Stimulated activated naive B cell treated with anti-CD40 and anti-IgM and Interleukin-4, amounts not matched to agents 10 μg/mL and 1 μg/mL and 100 μg/mL, for 72 hours (primary cell): ENCODE measurements around the gene PPT2.

ENCODE experiments used
- ATAC-seq, 2 donors: fragments of 150-1000 bp; cut with Tn5 transposase; replicated peaks; 2 replicates each; pipeline ENCODE4 v1.10.0; 2021; ENCODE audit warnings: moderate library complexity in 1 of 2
- DNase-seq: peaks from one replicate; pipeline ENCODE4 v3.0.0; 2021
- H3K27ac Mint-ChIP-seq: one replicate; pipeline ENCODE4 v1.8.0; 2022; ENCODE audit warnings: mild to moderate bottlenecking, mixed read lengths
- H3K27me3 Mint-ChIP-seq, 2 donors: one replicate each; pipeline ENCODE4 v1.8.0; 2022; ENCODE audit warnings: mixed read lengths in 2 of 2
- H3K36me3 Mint-ChIP-seq, 2 donors: one replicate each; pipeline ENCODE4 v1.8.0; 2022; ENCODE audit warnings: mixed read lengths in 2 of 2, mild to moderate bottlenecking in 1 of 2
- H3K4me1 Mint-ChIP-seq, 2 donors: one replicate each; pipeline ENCODE4 v1.8.0; 2022; ENCODE audit warnings: mixed read lengths in 2 of 2, mild to moderate bottlenecking in 1 of 2
- H3K4me3 Mint-ChIP-seq, 2 donors: one replicate each; pipeline ENCODE4 v1.8.0; 2022; ENCODE audit warnings: mild to moderate bottlenecking in 2 of 2, mixed read lengths in 2 of 2, moderate library complexity in 1 of 2
- H3K9me3 Mint-ChIP-seq, 2 donors: one replicate each; pipeline ENCODE4 v1.8.0; 2022; ENCODE audit warnings: mixed read lengths in 2 of 2, mild to moderate bottlenecking in 1 of 2

The PPT2 gene

DNA sequence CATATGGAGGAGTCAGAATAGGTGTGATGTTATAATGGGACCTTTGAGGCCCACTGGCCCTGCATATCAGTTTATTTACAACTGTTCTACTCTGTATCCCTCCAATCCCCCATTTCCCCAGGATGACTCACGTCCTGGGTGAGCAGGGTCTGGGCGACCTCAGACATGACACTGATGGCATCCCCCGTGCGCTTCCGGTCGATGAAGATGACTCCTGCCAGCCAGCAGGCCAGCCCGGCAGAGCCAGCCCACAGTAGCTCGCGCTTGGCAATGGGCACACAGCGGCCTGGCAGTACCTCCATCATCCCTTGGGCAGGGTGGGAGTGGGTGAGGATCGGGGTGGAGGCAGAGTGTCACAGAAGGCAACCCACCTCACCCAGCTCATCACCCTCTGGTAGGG lies 16.4 kb downstream of the PPT2 start:
- Mint-ChIP-seq H3K4me1 (peaks cover 32 to 33% of the 10 kb centered on the region in 2 donors), H3K4me3 (no peak overlapping the region), H3K9me3 (no peaks in the 10 kb centered on the region), H3K27ac (no peak overlapping the region), H3K36me3 (peaks cover 33 to 51% of the 10 kb centered on the region in 2 donors), H3K27me3 (no peaks in the 10 kb centered on the region)
- no peak for ATAC-seq
- no peak for DNase-seq

DNA sequence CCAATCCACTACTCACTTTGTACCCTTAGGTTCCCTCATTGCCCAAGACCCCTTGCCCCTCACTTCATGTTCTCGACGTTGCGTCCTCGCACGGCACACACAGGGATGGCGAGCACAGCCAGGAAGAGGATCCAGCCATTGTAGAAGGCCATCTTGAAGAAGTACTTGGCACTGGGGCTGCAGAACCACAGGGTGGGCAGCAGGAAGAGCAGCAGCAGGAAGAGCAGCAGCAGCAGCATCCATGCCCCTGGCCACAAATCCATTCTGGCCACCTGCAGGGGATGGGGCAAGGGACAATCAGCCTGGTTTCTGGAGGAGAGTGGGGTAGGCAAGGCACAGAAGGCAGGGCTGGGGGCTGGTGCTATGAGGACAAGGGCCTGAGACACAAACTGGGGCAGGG lies 17.3 kb downstream of the PPT2 start:
- Mint-ChIP-seq H3K36me3 (peaks cover 33 to 46% of the 10 kb centered on the region in 2 donors), H3K4me3 (no peak overlapping the region), H3K27ac (no peak overlapping the region), H3K9me3 (no peaks in the 10 kb centered on the region), H3K27me3 (no peaks in the 10 kb centered on the region), H3K4me1 (peaks cover 35 to 36% of the 10 kb centered on the region in 2 donors)
- DNase-seq (no peak), ATAC-seq (no peak)

DNA sequence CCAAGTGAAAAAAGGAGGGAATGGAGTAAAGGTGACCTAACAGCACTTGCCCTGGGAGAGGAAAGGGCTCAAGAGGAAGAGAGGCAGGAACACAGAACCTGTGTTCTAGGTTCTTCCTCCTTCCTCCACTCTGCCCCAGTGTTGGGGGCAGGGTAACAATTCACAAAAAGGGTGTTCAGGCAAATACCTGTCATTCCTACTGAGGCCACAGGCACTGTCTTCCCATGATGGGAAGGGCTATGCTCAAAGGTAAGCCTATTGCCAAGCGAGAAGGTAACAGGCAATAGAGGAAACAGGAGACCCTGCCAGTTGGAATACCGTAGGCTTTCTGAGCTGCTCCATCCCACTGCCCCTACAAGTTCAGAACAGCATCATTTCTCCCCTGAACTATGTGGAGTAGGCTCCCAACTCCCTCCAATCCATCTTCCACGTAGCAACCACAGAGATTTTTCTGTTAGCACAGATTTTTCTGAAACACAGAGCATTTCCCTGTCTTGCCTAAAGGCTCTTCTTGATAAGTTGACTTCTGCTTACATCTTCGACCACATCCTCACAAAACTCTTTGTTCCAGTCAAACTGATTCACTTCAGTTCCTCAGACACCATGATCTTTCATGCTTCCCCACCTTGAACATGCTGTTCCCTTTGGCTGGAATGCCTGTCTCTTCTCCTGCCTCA lies 19.2 kb downstream of the PPT2 start:
- DNase-seq, result no peak
- H3K4me1 Mint-ChIP-seq, result peaks cover 39 to 41% of the 10 kb centered on the region in 2 donors
- peaks cover 0 to 2% of the 10 kb centered on the region in 2 donors for H3K9me3 Mint-ChIP-seq
- H3K27ac Mint-ChIP-seq, result no peak overlapping the region
- H3K36me3 Mint-ChIP-seq, result peaks cover 27 to 37% of the 10 kb centered on the region in 2 donors
- H3K4me3 Mint-ChIP-seq, result no peak overlapping the region
- no peaks in the 10 kb centered on the region for H3K27me3 Mint-ChIP-seq
- no peak for ATAC-seq

DNA sequence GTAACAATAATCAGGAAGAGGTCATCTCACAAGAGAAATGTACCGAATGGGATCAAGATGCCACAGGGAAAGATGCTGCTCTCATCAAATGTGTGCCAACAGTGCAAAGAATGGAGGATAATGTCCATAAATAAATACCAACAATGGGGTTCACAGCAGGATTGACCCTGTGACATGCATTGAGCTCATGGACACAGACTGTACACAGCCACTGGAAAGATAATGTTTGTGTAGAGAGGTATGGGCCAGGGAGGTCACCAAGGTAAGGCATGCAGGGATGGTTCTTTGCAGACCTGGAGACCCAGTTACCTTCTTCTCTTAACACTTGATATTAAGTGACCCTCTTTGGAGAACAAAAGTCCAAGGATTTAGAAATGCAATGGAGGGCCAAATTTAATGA lies 20.5 kb downstream of the PPT2 start:
- ATAC-seq, result no peak
- H3K27me3 Mint-ChIP-seq, result no peaks in the 10 kb centered on the region
- no peak overlapping the region for H3K27ac Mint-ChIP-seq

DNA sequence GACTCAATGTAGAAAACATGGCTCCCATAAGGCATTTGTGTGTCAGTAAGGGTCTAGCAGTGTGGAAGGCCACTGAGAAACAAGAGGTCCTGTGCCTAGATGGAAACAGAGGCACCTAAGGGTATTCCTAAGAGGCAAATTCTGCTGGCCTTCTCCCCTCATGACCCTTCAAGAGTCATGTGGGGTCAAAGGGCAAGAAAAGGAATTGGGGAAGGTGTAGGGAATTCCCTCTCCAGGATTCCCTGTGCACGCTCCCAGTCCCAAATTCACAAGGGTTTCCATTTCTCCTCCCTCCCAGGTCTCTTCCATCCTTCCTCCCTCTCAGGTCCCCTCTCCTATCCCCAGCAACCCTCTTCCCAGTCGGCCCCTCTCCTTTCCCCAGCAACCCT lies 21.4 kb downstream of the PPT2 start:
- H3K27me3 Mint-ChIP-seq, result no peaks in the 10 kb centered on the region
- H3K4me3 Mint-ChIP-seq, result peak overlapping the region; percentile 83 to 91
- H3K9me3 Mint-ChIP-seq, result peaks cover 0 to 2% of the 10 kb centered on the region in 2 donors
- H3K27ac Mint-ChIP-seq, result peak overlapping the region; percentile 73
- ATAC-seq, result no peak
- DNase-seq, result no peak
- peaks cover 46 to 55% of the 10 kb centered on the region in 2 donors for H3K4me1 Mint-ChIP-seq
- peaks cover 22 to 31% of the 10 kb centered on the region in 2 donors for H3K36me3 Mint-ChIP-seq

More for the DNA sequence above, 20.5 kb downstream of the PPT2 start:
- H3K4me3 Mint-ChIP-seq, result peak overlapping the region in 1 of 2 donors; percentile 14
- peaks cover 0 to 2% of the 10 kb centered on the region in 2 donors for H3K9me3 Mint-ChIP-seq
- H3K4me1 Mint-ChIP-seq, result peaks cover 45 to 46% of the 10 kb centered on the region in 2 donors
- H3K36me3 Mint-ChIP-seq, result peaks cover 25 to 34% of the 10 kb centered on the region in 2 donors
- no peak for DNase-seq

DNA sequence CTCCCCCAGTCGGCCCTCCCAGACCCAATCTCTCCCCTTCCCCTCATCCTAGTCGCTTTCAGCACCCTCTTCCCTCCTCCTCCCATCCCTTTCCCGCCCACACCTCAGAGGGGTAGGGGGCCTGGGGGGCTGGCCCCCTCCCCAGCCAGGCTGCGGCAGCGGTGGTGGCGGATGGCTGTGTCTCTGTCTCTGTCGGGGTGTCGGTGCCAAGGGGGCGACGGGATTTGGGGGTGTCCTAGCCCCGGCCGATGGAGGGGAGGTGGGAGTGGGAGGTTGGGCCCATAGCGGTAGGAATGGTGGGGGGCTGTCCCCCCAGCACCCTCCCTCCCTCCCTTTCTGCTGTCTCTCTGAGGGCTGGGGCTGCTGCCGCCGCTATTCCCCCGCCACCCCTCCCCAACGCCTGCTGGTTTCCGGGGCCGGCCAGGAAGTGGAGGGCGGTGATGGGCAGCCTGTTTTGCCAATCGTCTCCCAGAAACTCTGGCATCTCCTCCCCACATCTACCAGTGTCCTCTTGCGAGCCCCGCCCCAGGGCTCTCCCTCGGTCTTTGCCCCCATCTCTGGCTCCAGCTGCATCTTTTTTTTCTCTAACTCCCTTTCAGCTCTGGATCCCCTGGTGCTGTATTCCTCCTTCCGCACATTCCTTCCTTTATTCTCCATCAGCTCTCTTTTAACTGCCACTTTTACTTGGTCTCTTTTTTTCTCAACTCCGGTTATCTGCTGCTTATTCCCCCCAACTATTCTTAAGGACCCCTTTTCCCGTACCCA lies 22.0 kb downstream of the PPT2 start, which contains the start of gene AGPAT1:
Gene AGPAT1, minus strand, starts transcription at position 374 of the 765 bp plus-strand sequence. CDS start 4,588 bp downstream, outside the sequence.
- peak; percentile 58 to 65 for ATAC-seq
- peak; percentile 96 for DNase-seq
- Mint-ChIP-seq H3K27me3 (no peaks in the 10 kb centered on the region), H3K4me3 (peak within 1 kb of the TSS; percentile 83 to 91), H3K36me3 (peaks cover 22 to 31% of the 10 kb centered on the region in 2 donors), H3K4me1 (peaks cover 48 to 61% of the 10 kb centered on the region in 2 donors), H3K27ac (peak within 1 kb of the TSS; percentile 98), H3K9me3 (peaks cover 0 to 2% of the 10 kb centered on the region in 2 donors)

DNA sequence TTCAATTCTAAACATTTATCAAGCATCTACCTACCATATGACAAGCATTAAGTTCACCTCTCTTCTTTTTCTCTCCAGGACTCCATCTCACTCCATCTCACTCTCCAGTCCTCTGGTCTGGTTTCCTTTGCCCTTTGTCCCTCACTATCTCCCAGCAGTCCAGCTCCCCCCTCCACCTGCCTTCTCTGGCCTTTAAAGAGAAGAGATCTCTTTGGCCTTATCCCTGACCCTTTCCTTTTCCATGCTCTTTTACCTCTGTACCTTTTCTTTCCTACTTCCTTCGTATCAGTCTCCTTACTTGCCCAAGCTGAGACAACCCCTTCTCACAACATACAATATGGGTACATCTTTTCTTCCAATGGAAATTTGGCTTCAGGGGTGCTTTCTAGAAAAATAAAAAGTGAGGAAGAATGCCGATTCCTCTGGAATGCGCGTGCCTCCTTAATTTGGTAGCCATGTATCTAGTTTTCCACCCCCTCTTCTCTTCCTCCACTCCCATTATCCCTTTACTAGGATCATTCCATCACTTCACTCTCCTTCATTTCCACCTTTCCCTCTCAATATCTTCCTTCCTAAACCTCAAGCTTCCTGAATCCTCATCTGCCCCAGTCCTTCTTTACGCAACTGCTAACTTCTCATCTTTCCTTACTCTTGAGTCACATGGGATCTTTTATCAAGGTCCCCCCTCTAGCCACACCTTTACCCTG lies 22.7 kb downstream of the PPT2 start:
- H3K9me3 Mint-ChIP-seq, result peaks cover 0 to 2% of the 10 kb centered on the region in 2 donors
- H3K4me3 Mint-ChIP-seq, result peak overlapping the region; percentile 83 to 91
- DNase-seq, result no peak
- H3K27me3 Mint-ChIP-seq, result no peaks in the 10 kb centered on the region
- no peak for ATAC-seq
- H3K36me3 Mint-ChIP-seq, result peaks cover 28 to 34% of the 10 kb centered on the region in 2 donors
- H3K27ac Mint-ChIP-seq, result peak overlapping the region; percentile 98
- peaks cover 54 to 67% of the 10 kb centered on the region in 2 donors for H3K4me1 Mint-ChIP-seq

DNA sequence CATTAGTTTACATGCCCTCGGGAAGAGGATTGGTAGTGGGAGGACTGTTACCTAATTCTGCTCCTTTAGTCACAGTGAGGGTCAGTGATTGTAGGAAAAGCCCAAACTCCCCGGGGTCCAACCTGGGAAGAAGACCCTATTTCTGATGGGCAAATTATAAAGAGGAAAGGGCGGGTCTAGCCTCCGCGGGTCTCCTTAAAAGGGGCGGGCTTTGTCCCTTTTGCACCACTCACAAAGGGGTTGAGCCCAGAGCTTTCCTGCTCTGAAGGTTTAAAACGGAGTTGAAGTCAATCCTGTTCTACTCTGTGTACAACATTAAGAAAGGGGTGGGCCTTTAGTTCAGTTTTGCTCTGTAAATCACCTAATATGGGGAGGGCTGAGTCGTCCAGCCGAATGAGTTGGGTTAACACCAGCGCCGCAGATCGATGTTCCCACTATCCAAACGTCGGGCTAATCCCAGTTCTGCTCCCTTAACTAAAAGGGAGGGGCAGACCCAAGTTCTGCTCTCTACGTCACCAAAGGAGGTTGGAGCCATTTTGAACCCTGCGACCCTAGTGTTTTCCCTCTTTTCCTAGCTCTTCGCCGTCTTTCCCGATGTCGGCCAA lies 23.3 kb downstream of the PPT2 start:
- H3K4me3 Mint-ChIP-seq, result peak overlapping the region; percentile 83 to 91
- peaks cover 54 to 67% of the 10 kb centered on the region in 2 donors for H3K4me1 Mint-ChIP-seq
- no peak for DNase-seq
- peak in 1 of 2 donors; percentile 5 for ATAC-seq
- peaks cover 0 to 2% of the 10 kb centered on the region in 2 donors for H3K9me3 Mint-ChIP-seq
- peak overlapping the region; percentile 98 for H3K27ac Mint-ChIP-seq
- H3K27me3 Mint-ChIP-seq, result no peaks in the 10 kb centered on the region
- H3K36me3 Mint-ChIP-seq, result peaks cover 29 to 34% of the 10 kb centered on the region in 2 donors

DNA sequence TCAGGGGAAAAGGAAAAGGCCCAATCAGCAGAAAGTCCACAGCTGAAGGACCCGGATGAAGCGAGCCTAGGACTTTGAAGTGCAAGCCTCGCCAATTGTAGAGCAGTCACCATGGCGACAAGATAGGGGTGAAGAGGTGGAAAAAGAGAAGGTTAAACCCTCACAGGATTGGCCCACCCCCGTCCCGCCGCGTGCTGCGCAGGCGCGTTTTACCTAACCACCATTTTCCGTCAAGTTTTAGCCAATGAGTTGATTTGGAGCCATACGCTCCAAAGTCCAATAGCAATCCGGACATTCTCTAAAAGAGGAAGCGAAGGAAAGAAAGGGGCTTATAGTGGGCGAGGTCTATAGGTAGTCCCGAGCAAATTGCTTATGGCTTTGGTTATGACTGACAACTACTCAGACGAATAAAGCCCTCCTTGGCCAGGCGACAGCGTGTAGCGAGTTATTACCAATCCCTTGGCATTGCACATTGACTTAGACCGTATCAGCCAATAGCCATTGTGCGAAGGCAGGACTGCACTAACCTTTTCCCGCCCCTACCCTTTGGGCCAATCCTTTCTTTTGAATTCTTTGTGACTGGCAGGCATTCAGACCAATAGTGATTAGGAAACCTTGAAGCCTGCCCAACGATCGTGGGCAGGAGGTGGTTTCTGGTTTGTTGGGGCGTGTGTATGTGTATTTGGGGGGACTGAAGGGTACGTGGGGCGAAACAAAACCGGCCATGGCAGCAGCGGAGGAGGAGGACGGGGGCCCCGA lies 24.0 kb downstream of the PPT2 start, which contains the start of gene RNF5:
Gene RNF5, plus strand, starts transcription at position 618 of the 759 bp plus-strand sequence. Its CDS starts 107 bp downstream, at position 725.
- H3K9me3 Mint-ChIP-seq, result peaks cover 0 to 2% of the 10 kb centered on the region in 2 donors
- peaks cover 53 to 70% of the 10 kb centered on the region in 2 donors for H3K4me1 Mint-ChIP-seq
- H3K36me3 Mint-ChIP-seq, result peaks cover 35 to 40% of the 10 kb centered on the region in 2 donors
- H3K27me3 Mint-ChIP-seq, result no peaks in the 10 kb centered on the region
- H3K27ac Mint-ChIP-seq, result peak within 1 kb of the TSS; percentile 98
- H3K4me3 Mint-ChIP-seq, result peak within 1 kb of the TSS; percentile 83 to 91
- DNase-seq (peak; percentile 97), ATAC-seq (peak; percentile 86 to 88)

DNA sequence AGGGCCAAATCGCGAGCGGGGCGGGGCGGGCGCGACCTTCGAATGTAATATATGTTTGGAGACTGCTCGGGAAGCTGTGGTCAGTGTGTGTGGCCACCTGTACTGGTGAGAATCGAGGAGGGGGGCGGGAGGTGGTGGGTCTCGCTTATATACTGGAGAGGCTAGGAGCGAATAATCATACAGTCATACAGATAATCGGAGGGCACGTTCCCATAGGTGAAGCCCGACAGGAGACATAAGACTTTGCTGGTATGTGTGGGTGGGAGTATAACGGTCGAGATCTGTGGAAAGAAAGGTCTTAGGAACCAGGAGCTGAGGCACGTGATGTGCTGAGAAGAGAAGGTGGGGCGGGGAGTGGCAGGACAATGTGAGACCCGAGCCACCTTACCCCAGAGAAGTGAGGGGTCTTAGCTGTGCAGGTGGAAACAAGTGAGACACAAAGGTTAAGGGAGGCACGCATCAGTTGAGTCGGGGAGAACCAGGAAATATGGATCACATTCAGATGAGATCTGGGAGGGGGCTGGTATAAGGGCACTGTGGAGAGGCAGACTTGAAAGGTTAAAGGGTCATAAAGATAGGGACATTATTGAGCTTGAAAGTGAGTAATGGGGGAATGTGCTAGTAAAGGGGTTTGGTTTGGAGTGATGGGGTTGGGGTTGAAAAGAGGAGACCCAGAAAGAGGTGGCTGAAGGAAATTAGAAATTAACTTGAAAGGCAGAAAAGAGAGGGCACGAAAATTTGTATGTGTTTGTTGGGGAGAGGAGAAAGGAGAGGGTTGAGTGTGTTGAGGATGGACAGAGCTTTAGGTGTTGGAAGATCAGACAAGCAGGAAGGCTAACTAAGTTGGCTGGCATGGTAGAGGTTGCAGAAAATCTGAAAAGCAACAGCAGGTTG lies 24.9 kb downstream of the PPT2 start:
- H3K36me3 Mint-ChIP-seq, result peaks cover 39 to 41% of the 10 kb centered on the region in 2 donors

DNA sequence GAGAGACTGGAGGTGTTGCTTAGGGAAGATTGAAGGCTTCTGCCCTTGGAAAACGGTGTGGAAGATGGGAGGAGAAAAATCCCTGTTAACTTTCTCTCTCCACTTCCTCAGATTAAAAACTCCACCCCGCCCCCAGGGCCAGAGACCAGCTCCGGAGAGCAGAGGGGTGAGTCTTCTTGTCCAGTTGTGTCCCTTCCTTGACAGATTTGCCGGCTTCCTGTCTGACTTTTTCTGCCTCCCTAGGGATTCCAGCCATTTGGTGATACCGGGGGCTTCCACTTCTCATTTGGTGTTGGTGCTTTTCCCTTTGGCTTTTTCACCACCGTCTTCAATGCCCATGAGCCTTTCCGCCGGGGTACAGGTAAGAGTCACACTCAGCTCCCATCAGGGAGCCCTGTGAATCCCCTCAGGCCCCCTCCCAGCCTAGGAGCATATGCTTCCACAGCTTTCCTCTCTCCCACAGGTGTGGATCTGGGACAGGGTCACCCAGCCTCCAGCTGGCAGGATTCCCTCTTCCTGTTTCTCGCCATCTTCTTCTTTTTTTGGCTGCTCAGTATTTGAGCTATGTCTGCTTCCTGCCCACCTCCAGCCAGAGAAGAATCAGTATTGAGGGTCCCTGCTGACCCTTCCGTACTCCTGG lies 25.9 kb downstream of the PPT2 start:
- Mint-ChIP-seq H3K4me1 (peaks cover 43 to 66% of the 10 kb centered on the region in 2 donors), H3K4me3 (peak overlapping the region; percentile 83 to 91), H3K9me3 (peaks cover 0 to 2% of the 10 kb centered on the region in 2 donors), H3K27me3 (no peaks in the 10 kb centered on the region), H3K36me3 (peaks cover 40% of the 10 kb centered on the region in 2 donors), H3K27ac (peak overlapping the region; percentile 98)
- ATAC-seq, result no peak
- no peak for DNase-seq

More for the DNA sequence above, 24.9 kb downstream of the PPT2 start:
- Mint-ChIP-seq H3K27ac (peak overlapping the region; percentile 98), H3K4me1 (peaks cover 47 to 68% of the 10 kb centered on the region in 2 donors), H3K27me3 (no peaks in the 10 kb centered on the region), H3K4me3 (peak overlapping the region; percentile 83 to 91), H3K9me3 (peaks cover 0 to 2% of the 10 kb centered on the region in 2 donors)
- DNase-seq, result no peak
- ATAC-seq, result peak; percentile 0

DNA sequence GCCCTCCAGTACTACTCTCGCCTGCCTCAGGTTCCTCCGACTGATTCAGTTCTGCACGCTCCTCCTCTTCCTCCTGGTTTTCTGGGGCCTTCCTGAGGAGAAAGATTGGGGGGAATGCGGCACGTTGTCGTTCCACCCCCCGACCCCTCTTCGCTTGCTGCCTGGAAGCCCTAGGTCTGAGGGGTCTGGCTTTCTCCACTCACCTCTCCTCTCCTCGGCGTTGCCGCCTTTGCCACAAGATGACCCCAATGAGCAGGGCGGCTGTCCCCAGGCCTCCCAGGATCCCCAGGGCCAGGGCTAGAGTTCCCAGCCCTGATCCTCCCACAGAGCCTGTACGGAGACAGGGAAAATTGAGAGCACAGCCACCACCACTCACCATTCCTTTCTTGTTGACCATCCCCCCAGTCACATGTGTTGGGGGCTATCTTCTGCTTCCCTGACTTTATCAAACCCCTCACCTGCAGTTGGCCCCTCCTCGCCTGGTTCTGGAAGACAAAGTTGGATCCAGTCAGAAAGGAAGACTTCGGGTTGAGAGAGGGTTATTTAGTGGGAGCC lies 27.3 kb downstream of the PPT2 start:
- Mint-ChIP-seq H3K4me3 (no peak overlapping the region), H3K27me3 (no peaks in the 10 kb centered on the region), H3K36me3 (peaks cover 48 to 49% of the 10 kb centered on the region in 2 donors), H3K4me1 (peaks cover 46 to 71% of the 10 kb centered on the region in 2 donors), H3K27ac (no peak overlapping the region), H3K9me3 (peaks cover 0 to 2% of the 10 kb centered on the region in 2 donors)
- DNase-seq, result no peak
- no peak for ATAC-seq
